WI38 (cell line): ENCODE results near the gene CRAMP1.

ENCODE experiments used
- H3K4me3 ChIP-seq: 2 replicates; pipeline ENCODE4 v1.5.1; 2011; ENCODE audit warnings: low read depth, mild to moderate bottlenecking, control low read depth, low read length
- CTCF ChIP-seq: IDR thresholded peaks from 2 replicates; pipeline ENCODE4 v1.5.1; 2012; ENCODE audit warnings: low read depth, mild to moderate bottlenecking, control low read depth, low read length

CRAMP1 gene

GRCh38 chr16:1666316-1666715, 54.2 kb downstream of the CRAMP1 start:
- no peak for TF ChIP-seq CTCF
- H3K4me3 ChIP-seq: no peak overlapping the region

DNA sequence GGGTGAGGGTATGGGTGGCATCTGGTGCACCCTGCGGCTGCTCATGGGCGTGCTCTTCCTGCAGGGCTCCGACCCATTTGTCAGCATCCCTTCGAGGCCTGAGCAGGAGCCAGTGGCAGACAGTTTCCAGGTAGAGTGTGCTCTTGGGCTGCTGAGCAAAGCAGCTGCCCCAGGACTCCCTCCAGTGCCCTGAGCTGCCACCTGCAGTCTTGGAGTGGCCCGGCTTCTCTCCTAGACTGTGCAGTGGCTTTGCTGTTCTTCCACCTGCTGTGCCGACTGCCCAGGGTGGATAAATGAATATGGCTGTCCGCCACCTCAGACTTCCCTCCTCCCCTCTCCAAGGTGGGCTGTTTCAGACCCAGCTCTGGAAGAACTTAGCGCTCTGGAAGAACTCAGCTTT, 55.1 kb downstream of the CRAMP1 start:
- no peak for TF ChIP-seq CTCF
- no peak overlapping the region for H3K4me3 ChIP-seq

DNA sequence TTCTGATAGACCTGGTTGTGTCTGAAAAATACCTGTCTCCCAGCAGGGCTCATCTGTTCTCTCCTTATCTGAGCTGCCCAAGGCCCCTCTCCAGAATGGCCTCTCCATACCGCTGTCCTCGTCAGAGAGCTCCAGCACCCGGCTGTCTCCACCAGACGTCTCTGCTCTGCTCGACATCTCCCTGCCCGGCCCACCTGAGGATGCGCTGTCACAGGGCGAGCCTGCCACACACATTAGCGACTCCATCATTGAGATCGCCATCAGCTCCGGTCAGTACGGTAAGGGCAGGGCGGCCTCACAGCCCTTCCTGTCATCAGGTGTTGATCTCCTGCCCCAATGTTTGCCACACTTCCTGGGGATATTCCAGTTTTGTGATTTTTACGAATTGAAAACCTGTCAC, 55.8 kb downstream of the CRAMP1 start:
- TF ChIP-seq CTCF: no peak
- H3K4me3 ChIP-seq: no peak overlapping the region

GRCh38 chr16:1668612-1669319, 56.6 kb downstream of the CRAMP1 start:
- H3K4me3 ChIP-seq: no peak overlapping the region
- TF ChIP-seq CTCF: no peak

DNA sequence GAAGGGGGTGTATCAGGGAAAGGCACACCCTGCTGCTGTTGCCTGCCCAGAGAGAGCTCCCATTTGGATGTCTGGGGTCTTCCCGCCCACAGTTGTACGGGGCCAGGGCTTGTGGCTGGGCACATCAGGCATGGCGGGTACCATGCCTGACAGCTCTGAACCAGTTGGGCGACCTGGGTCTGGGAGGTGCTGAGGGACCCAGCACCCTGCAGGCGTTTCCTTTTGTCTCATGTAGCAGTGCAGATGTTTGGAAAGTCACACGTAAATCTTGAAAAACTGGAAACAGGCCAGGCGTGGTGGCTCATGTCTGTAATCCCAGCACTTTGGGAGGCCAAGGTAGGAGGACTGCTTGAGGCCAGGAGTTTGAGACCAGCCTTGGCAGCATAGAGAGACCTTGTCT, 57.5 kb downstream of the CRAMP1 start:
- no peak overlapping the region for H3K4me3 ChIP-seq
- no peak for TF ChIP-seq CTCF

DNA sequence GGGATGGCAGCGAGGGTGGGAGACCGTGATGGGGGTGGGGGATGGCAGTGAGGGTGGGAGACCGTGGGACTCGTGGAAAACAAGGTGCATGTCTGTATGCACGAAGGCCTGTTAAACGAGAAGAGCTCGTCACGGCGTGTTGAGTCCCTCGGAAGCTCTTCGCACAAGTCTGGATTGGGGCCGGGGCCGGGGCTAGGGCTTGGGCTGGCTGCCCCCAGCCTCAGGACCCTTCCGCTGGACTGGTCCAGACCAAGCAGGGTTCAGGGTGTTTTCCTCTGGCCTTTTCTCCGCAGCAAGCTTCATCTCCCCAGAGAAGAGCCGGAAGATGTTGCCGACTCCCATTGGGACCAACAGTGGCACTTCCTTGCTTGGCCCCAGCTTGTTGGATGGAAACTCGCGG, 58.2 kb downstream of the CRAMP1 start:
- TF ChIP-seq CTCF: no peak
- H3K4me3 ChIP-seq: no peak overlapping the region

DNA sequence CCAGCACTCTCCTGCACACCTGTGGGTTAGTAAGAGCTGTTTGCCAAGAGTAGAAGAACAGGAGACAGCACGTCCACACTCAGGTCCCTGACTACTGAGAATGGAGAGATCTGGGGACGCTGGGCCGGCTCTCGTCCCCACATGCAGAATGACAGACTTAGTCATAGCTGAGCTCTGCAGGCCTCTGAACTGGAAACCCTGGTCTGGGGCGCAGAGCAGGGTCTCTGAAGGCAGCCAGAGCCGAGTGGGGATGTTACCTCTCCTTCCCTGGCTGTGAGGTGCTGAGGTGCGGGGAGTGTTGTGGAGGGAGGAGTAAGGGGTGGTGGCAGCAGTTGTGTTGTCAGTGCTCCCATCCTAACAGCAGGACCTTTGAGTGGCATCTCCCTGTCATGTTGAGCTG, 58.7 kb downstream of the CRAMP1 start:
- no peak for TF ChIP-seq CTCF
- H3K4me3 ChIP-seq: no peak overlapping the region
